Measurements from ENCODE around the gene DCAF6.

Gene DCAF6

DNA sequence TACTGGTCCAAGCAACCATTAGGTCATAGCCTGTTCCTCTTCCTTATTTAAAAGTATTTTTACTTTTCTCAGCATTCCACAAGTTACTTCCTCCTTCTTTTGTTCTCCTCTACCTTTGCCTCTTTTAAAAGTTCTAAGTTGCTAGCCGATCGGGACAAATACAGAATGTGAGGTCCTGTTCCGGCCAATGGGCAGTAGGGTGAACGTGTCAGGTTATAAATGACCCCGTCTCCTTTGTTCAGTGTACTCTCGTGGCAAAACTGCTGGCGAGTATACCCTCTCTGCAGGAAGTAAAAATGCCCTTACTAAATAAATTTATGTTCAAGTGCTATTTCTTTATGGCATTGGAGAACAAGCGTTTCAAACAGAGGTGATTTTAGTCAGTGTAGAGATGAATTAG is 25.1 kb upstream of the DCAF6 start:
- Histone ChIP-seq H3K4me1 (ENCODE audit: control insufficient read depth, insufficient read depth, low read length) (peaks cover 8% of the 10 kb centered on the region), H3K9ac (ENCODE audit: low read length) (no peak overlapping the region), H3K9me3 (ENCODE audit: control insufficient read depth, low read length) (no peaks in the 10 kb centered on the region), H3K36me3 (ENCODE audit: control insufficient read depth, insufficient read depth, low read length) (no peaks in the 10 kb centered on the region), H3K27me3 (ENCODE audit: control insufficient read depth, insufficient read depth, low read length) (no peaks in the 10 kb centered on the region), H3K4me3 (ENCODE audit: low read length) (no peak overlapping the region)

DNA sequence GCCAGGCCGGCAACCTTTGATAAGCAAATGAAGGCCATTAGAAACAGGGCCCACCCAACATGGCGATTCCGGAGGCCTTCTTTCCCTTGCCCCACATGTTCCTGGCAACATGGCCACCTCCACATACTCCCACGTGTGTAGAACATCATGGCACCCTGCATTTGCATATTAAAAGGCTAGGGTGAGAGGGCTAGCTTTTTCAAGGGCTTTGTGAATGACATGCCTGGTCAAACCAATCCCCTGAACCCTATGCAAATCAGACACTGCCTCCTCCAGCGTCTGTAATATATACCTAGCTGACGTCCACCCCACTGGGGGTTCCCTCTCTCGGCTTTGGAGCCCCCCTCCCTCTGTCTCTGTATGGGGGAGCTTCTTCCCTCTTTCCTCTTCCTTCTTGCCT is 24.2 kb upstream of the DCAF6 start:
- H3K9ac ChIP-seq (ENCODE audit: low read length), result no peak overlapping the region
- H3K4me3 ChIP-seq (ENCODE audit: low read length), result no peak overlapping the region
- peaks cover 14% of the 10 kb centered on the region for H3K4me1 ChIP-seq (ENCODE audit: control insufficient read depth, insufficient read depth, low read length)
- H3K36me3 ChIP-seq (ENCODE audit: control insufficient read depth, insufficient read depth, low read length), result no peaks in the 10 kb centered on the region
- H3K27me3 ChIP-seq (ENCODE audit: control insufficient read depth, insufficient read depth, low read length), result no peaks in the 10 kb centered on the region
- no peaks in the 10 kb centered on the region for H3K9me3 ChIP-seq (ENCODE audit: control insufficient read depth, low read length)

DNA sequence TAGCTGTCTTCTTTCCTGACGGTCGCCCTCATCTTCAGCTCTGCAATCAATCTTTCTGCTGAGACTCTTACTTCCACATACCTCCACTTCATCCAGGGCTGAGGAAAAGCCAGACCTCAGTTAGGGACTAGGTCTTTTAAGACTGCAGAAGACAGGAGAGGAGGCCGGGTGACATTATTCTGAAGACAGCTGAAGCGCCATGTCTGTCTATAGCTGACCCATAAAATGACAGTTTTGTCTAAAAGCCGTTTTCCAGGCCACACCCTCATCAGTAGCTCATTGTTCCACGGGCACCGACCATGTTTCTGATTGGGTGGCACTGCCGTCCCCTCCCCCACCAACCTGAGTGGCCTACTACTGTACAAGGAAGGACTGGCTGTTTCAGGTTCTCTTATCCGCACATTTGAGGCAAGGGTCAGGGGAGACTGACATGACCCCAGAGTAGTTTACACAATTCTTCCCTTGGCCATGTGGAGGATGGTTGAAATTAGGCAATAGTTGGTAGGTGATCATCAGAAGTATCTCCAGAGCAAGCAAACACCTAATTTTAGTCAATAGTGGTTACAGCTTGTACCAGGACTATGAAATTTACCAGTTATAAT is 22.5 kb upstream of the DCAF6 start, which contains the start of gene ADCY10:
Gene ADCY10, minus strand, starts transcription at position 240 of the 602 bp plus-strand sequence. CDS start 8,994 bp downstream, outside the sequence.
- Histone ChIP-seq H3K4me1 (ENCODE audit: control insufficient read depth, insufficient read depth, low read length) (peaks cover 15% of the 10 kb centered on the region), H3K36me3 (ENCODE audit: control insufficient read depth, insufficient read depth, low read length) (no peaks in the 10 kb centered on the region), H3K27me3 (ENCODE audit: control insufficient read depth, insufficient read depth, low read length) (no peaks in the 10 kb centered on the region), H3K4me3 (ENCODE audit: low read length) (no peak within 1 kb of the TSS), H3K9ac (ENCODE audit: low read length) (no peak within 1 kb of the TSS), H3K9me3 (ENCODE audit: control insufficient read depth, low read length) (no peaks in the 10 kb centered on the region)

DNA sequence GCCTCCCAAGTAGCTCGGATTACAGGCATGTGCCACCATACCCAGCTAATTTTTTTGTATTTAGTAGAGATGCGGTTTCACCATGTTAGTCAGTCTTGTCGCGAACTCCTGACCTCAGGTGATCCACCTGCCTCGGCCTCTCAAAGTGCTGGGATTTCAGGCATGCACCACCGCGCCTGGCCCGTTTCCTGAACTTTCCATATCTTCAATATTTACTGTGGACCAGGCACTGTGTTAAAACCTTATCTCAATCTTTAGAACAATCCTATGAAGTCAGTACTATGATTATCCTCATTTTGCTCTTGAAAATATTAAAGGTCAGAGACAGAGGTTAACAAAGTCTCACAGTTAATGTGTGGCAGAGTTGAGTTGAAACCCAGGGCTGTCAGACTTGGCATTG is 20.9 kb upstream of the DCAF6 start:
- Histone ChIP-seq H3K4me1 (ENCODE audit: control insufficient read depth, insufficient read depth, low read length) (peaks cover 14% of the 10 kb centered on the region), H3K36me3 (ENCODE audit: control insufficient read depth, insufficient read depth, low read length) (no peaks in the 10 kb centered on the region), H3K27me3 (ENCODE audit: control insufficient read depth, insufficient read depth, low read length) (no peaks in the 10 kb centered on the region), H3K9me3 (ENCODE audit: control insufficient read depth, low read length) (no peaks in the 10 kb centered on the region), H3K4me3 (ENCODE audit: low read length) (no peak overlapping the region), H3K9ac (ENCODE audit: low read length) (no peak overlapping the region)

DNA sequence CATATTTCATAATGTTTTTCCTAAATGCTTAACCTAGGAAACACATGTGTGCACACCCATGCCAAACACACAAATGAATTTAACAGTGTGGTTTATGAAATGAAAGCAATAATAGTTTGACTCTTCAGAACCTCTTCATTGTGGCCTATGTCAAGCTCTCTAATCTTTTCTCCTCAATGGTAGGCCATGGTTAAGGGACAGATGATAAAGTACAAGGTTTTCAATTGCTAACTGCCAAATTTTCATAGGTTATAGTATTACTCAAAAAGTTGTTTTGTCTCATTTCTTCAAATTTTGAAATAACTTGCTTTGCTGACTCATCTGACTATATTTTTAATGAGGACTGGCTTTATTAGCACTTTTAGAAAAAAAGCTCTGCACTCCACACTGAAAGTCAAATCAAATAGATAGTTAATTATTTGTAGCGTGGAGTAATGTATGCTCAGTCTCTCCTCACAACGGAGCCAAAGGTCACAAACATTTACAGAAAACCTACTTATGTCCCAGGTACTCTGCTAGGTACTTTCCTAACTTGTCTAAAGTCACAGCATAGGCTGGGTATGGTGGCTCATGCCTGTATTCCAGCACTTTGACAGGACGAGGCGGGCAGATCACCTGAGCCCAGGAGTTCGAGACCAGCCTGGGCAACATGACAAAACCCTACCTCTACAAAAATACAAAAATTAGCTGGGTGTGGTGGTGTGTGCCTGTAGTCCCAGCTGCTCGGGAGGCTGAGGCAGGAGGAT is 19.5 kb upstream of the DCAF6 start:
- Histone ChIP-seq H3K4me3 (ENCODE audit: low read length) (no peak overlapping the region), H3K36me3 (ENCODE audit: control insufficient read depth, insufficient read depth, low read length) (no peaks in the 10 kb centered on the region), H3K4me1 (ENCODE audit: control insufficient read depth, insufficient read depth, low read length) (peaks cover 9% of the 10 kb centered on the region), H3K27me3 (ENCODE audit: control insufficient read depth, insufficient read depth, low read length) (no peaks in the 10 kb centered on the region), H3K9me3 (ENCODE audit: control insufficient read depth, low read length) (no peaks in the 10 kb centered on the region), H3K9ac (ENCODE audit: low read length) (no peak overlapping the region)

DNA sequence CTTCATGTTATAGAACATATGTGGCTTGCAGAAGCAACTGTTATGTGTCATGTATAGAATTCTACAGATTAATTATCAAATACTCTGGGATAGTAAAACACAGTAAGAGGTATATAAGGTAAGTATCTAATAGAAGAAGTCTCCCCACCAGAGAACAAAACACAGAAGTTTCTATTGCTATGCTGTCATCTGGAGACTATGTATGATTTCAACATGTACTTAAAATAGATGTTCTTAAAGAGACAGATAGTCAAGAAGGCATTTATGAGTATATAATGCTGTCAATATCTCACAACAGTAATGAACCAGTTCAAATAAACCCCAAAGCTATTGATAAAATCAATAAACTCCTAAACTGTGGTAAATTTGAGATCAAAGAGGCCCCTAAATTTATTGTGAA is 14.5 kb upstream of the DCAF6 start:
- H3K9ac ChIP-seq (ENCODE audit: low read length), result no peak overlapping the region
- H3K36me3 ChIP-seq (ENCODE audit: control insufficient read depth, insufficient read depth, low read length), result no peaks in the 10 kb centered on the region
- H3K4me1 ChIP-seq (ENCODE audit: control insufficient read depth, insufficient read depth, low read length), result peaks cover 4% of the 10 kb centered on the region
- no peaks in the 10 kb centered on the region for H3K27me3 ChIP-seq (ENCODE audit: control insufficient read depth, insufficient read depth, low read length)
- H3K4me3 ChIP-seq (ENCODE audit: low read length), result no peak overlapping the region
- H3K9me3 ChIP-seq (ENCODE audit: control insufficient read depth, low read length), result no peaks in the 10 kb centered on the region

DNA sequence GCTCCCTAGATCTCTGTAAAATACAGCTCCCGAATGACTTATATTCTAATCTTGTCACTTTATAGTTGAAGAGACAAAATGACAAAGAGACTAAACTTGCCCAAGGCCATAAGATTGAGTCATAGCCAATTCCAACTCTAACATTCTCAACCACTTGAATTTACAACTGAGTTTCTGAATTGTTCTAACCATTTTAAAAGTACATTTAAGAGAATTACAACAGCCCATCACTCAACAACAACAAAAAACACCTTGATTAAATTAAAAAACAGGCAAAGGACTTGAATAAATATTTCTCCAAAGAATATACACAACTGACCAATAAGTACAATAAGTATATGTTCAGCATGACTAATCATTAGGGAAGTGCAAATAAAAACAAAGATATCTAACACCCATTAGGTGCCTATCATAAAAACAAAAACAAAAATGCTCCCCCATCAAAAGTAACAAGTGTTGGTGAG is 13.8 kb upstream of the DCAF6 start:
- H3K9me3 ChIP-seq (ENCODE audit: control insufficient read depth, low read length), result no peaks in the 10 kb centered on the region
- H3K27me3 ChIP-seq (ENCODE audit: control insufficient read depth, insufficient read depth, low read length), result no peaks in the 10 kb centered on the region
- no peak overlapping the region for H3K9ac ChIP-seq (ENCODE audit: low read length)
- H3K36me3 ChIP-seq (ENCODE audit: control insufficient read depth, insufficient read depth, low read length), result no peaks in the 10 kb centered on the region
- H3K4me1 ChIP-seq (ENCODE audit: control insufficient read depth, insufficient read depth, low read length), result peaks cover 11% of the 10 kb centered on the region
- no peak overlapping the region for H3K4me3 ChIP-seq (ENCODE audit: low read length)

DNA sequence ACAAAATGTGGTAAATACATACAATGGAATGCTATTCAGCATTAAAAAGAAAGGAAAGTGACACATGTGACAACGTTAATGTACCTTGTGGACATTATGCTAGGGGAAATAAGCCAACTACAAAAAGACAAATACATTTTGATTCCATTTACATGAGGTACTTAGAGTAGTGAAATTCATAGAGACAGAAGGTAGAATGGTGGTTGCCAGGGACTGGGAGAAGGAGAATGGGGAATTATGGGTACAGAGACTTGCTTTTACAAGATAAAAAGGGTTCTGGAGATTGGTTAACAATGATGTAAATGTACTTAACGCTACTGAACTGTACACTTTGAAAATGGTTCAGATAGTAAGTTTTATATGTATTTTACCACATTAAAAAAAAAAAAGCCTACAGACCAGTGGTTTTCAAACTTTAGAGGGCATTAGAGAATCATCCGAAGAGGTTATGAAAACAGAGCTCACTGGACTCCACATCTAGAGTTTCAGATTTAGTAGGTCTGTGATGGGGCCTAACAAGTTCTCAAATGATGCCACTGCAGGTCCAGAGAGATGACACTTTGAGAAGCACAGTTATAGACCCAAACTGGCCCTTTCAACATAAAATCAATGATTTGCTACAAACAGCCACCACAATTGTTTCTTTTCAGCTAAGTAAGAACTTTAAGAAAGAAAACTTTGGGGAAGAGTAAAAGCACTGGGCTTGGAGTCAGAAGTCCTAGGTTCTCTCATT is 13.0 kb upstream of the DCAF6 start:
- H3K4me3 ChIP-seq (ENCODE audit: low read length), result no peak overlapping the region
- H3K9me3 ChIP-seq (ENCODE audit: control insufficient read depth, low read length), result no peaks in the 10 kb centered on the region
- peaks cover 11% of the 10 kb centered on the region for H3K4me1 ChIP-seq (ENCODE audit: control insufficient read depth, insufficient read depth, low read length)
- H3K9ac ChIP-seq (ENCODE audit: low read length), result no peak overlapping the region
- H3K36me3 ChIP-seq (ENCODE audit: control insufficient read depth, insufficient read depth, low read length), result no peaks in the 10 kb centered on the region
- no peaks in the 10 kb centered on the region for H3K27me3 ChIP-seq (ENCODE audit: control insufficient read depth, insufficient read depth, low read length)

DNA sequence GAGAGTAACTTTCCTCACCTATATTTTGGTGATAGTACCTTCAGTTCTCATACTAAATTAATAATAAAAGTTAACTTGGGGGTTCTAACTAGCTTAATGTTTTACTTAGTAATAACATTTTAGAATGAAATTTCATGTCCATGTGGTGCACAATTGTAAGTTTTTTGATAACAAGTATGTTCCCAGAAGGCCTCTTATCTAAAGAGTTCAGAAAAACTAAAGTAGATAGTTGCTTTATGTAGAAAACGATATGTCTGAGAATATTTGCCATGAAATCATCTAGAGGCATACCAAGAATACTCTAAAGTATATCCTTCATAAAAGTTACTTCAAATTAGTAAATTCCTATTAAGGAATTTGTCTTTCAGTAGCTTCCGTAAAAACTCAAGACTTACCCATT is 12.4 kb upstream of the DCAF6 start:
- H3K9ac ChIP-seq (ENCODE audit: low read length), result no peak overlapping the region
- H3K4me1 ChIP-seq (ENCODE audit: control insufficient read depth, insufficient read depth, low read length), result peaks cover 9% of the 10 kb centered on the region
- no peak overlapping the region for H3K4me3 ChIP-seq (ENCODE audit: low read length)
- H3K9me3 ChIP-seq (ENCODE audit: control insufficient read depth, low read length), result no peaks in the 10 kb centered on the region
- H3K27me3 ChIP-seq (ENCODE audit: control insufficient read depth, insufficient read depth, low read length), result no peaks in the 10 kb centered on the region
- no peaks in the 10 kb centered on the region for H3K36me3 ChIP-seq (ENCODE audit: control insufficient read depth, insufficient read depth, low read length)

DNA sequence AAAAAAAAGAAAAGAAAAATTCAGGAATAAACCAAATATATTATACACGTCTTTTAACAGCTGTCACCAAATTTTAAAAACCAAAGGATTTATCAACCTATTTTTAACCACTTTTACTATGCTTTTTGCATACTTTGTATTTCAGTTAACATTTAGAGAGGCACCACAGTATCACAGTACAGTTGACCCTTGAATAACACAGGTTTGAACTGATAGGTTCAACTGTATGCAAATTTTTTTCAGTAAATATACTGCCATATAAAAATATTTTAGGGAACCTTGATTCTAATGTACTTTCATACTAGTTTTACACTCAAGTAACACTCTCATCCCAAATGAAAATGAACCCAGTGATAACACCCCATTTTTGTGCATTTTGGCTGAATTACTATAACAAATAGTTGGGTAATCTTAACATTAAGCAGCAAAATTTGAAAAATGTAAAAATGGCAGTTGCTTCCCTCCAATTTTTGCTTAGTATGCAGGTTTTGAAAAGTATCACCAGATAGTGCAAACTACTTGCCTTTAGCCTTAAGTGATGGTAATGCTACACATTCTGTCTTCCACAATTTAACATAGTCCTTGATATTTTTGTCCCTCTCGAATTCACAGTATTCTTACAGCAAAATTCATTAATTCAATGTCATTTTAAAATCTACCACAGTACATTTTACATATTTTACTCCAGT is 11.8 kb upstream of the DCAF6 start:
- Histone ChIP-seq H3K9me3 (ENCODE audit: control insufficient read depth, low read length) (no peaks in the 10 kb centered on the region), H3K36me3 (ENCODE audit: control insufficient read depth, insufficient read depth, low read length) (no peaks in the 10 kb centered on the region), H3K27me3 (ENCODE audit: control insufficient read depth, insufficient read depth, low read length) (no peaks in the 10 kb centered on the region), H3K4me1 (ENCODE audit: control insufficient read depth, insufficient read depth, low read length) (peaks cover 7% of the 10 kb centered on the region), H3K4me3 (ENCODE audit: low read length) (no peak overlapping the region), H3K9ac (ENCODE audit: low read length) (no peak overlapping the region)

DNA sequence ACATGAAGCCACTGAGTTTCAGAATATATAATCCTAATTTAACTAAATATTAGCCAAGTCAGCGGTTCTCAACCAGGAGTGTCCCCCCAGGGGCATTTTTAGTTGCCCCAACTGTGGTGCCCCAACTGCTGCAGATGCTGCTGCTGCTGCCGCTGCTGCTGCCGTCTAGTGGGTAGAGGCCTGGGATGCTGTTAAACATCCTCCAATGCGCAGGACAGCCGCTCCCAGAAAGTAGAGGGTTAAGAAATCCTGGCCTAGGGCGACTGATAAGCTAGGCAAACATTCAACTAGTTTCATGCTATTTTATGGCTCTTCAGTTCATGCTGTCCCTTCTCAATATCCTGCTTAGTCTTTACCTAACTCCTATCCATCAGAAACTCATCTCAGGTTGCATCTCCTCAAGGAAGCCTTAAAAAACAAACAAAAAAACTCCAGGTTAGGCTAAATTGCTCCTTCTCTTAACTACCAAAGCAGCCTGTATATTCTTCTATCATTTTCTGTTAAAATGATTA is 9.9 kb upstream of the DCAF6 start:
- Histone ChIP-seq H3K36me3 (ENCODE audit: control insufficient read depth, insufficient read depth, low read length) (no peaks in the 10 kb centered on the region), H3K9me3 (ENCODE audit: control insufficient read depth, low read length) (no peaks in the 10 kb centered on the region), H3K9ac (ENCODE audit: low read length) (no peak overlapping the region), H3K27me3 (ENCODE audit: control insufficient read depth, insufficient read depth, low read length) (no peaks in the 10 kb centered on the region), H3K4me3 (ENCODE audit: low read length) (no peak overlapping the region), H3K4me1 (ENCODE audit: control insufficient read depth, insufficient read depth, low read length) (peaks cover 7% of the 10 kb centered on the region)
